ENCODE data around the gene TMEM259. TPM values are rescaled to one million over a fixed set of nuclear protein-coding genes. Genes with fewer than 3 reads are reported as not detected.

Gene TMEM259
- total RNA-seq, 1 donor from 2014 or later = 199 TPM

- Mint-ChIP-seq H3K4me1 (ENCODE audit: low read depth) (no peaks in the 10 kb centered on the region), H3K4me3 (ENCODE audit: low read depth) (no peak overlapping the region), H3K27me3 (peaks cover 11% of the 10 kb centered on the region), H3K27ac (no peak overlapping the region), H3K36me3 (ENCODE audit: insufficient read depth) (peaks cover 5% of the 10 kb centered on the region), H3K9me3 (ENCODE audit: low read depth) (no peaks in the 10 kb centered on the region)
- DNase-seq (ENCODE audit: low spot score, unreplicated experiment) = no peak
- no peak for TF ChIP-seq CTCF (IDR thresholded peaks at IDR 0.05; ENCODE audit: unreplicated experiment)
These were observed 14.1 kb downstream of the TMEM259 start for GRCh38 chr19:1006711-1007398.

GRCh38 chr19:1004803-1005664 lies 15.9 kb downstream of the TMEM259 start:
- H3K4me1 Mint-ChIP-seq (ENCODE audit: low read depth) = no peaks in the 10 kb centered on the region
- TF ChIP-seq CTCF (IDR thresholded peaks at IDR 0.05; ENCODE audit: unreplicated experiment) = no peak
- H3K36me3 Mint-ChIP-seq (ENCODE audit: insufficient read depth) = peaks cover 5% of the 10 kb centered on the region
- H3K27ac Mint-ChIP-seq = no peak overlapping the region
- peak overlapping the region; percentile 19 for H3K4me3 Mint-ChIP-seq (ENCODE audit: low read depth)
- H3K9me3 Mint-ChIP-seq (ENCODE audit: low read depth) = no peaks in the 10 kb centered on the region
- no peak for DNase-seq (ENCODE audit: low spot score, unreplicated experiment)
- H3K27me3 Mint-ChIP-seq = peaks cover 14% of the 10 kb centered on the region

- Mint-ChIP-seq H3K36me3 (ENCODE audit: insufficient read depth) (peaks cover 5% of the 10 kb centered on the region), H3K9me3 (ENCODE audit: low read depth) (no peaks in the 10 kb centered on the region), H3K4me1 (ENCODE audit: low read depth) (no peaks in the 10 kb centered on the region), H3K4me3 (ENCODE audit: low read depth) (no peak overlapping the region), H3K27me3 (peaks cover 20% of the 10 kb centered on the region), H3K27ac (no peak overlapping the region)
- no peak for TF ChIP-seq CTCF (IDR thresholded peaks at IDR 0.05; ENCODE audit: unreplicated experiment)
- DNase-seq (ENCODE audit: low spot score, unreplicated experiment) = no peak
These were observed 16.6 kb downstream of the TMEM259 start for GRCh38 chr19:1004204-1004802.

GRCh38 chr19:1003283-1003682 lies 17.6 kb downstream of the TMEM259 start:
- no peak for TF ChIP-seq CTCF (IDR thresholded peaks at IDR 0.05; ENCODE audit: unreplicated experiment)
- no peak for DNase-seq (ENCODE audit: low spot score, unreplicated experiment)
- no peak overlapping the region for H3K27ac Mint-ChIP-seq
- H3K9me3 Mint-ChIP-seq (ENCODE audit: low read depth) = no peaks in the 10 kb centered on the region
- peaks cover 5% of the 10 kb centered on the region for H3K36me3 Mint-ChIP-seq (ENCODE audit: insufficient read depth)
- peaks cover 29% of the 10 kb centered on the region for H3K27me3 Mint-ChIP-seq
- H3K4me1 Mint-ChIP-seq (ENCODE audit: low read depth) = no peaks in the 10 kb centered on the region
- H3K4me3 Mint-ChIP-seq (ENCODE audit: low read depth) = no peak overlapping the region

- no peak for TF ChIP-seq CTCF (IDR thresholded peaks at IDR 0.05; ENCODE audit: unreplicated experiment)
- Mint-ChIP-seq H3K4me1 (ENCODE audit: low read depth) (no peaks in the 10 kb centered on the region), H3K27ac (no peak overlapping the region), H3K36me3 (ENCODE audit: insufficient read depth) (peaks cover 5% of the 10 kb centered on the region), H3K9me3 (ENCODE audit: low read depth) (no peaks in the 10 kb centered on the region), H3K4me3 (ENCODE audit: low read depth) (no peak overlapping the region), H3K27me3 (peaks cover 36% of the 10 kb centered on the region)
- no peak for DNase-seq (ENCODE audit: low spot score, unreplicated experiment)
These were observed 18.3 kb downstream of the TMEM259 start for GRCh38 chr19:1002600-1002999.

All from progenitor cell of endocrine pancreas (in vitro differentiated cells).